Upper lobe of left lung (tissue), 6 donors: ENCODE measurements around the gene CMPK2. TPM values are rescaled to one million over a fixed set of nuclear protein-coding genes. Genes with fewer than 3 reads are reported as not detected.

Experiments used
- ATAC-seq, 2 donors: fragments of 200-7000 bp; cut with Tn5 transposase; one replicate each; pipeline ENCODE4 v1.9.1; 2022; ENCODE audit warnings: mild to moderate bottlenecking in 2 of 2, moderate library complexity in 2 of 2; ENCODE audit not compliant: low FRiP score in 2 of 2
- DNase-seq, 2 donors: peaks; one replicate each; pipeline ENCODE4 v3.0.0-alpha.2; 2019 to 2020
- H3K27ac ChIP-seq, 4 donors: fragments of 200-600 bp; sonication (generic); one replicate each; pipeline ENCODE4 v1.5.1; 2016 to 2019
- H3K27me3 ChIP-seq, 4 donors: fragments of 200-600 bp; sonication (generic); one replicate each; pipeline ENCODE4 v1.5.1; 2017 to 2019
- H3K36me3 ChIP-seq, 4 donors: fragments of 200-600 bp; sonication (generic); one replicate each; pipeline ENCODE4 v1.5.1; 2016 to 2019
- H3K4me1 ChIP-seq, 4 donors: fragments of 200-600 bp; sonication (generic); one replicate each; pipeline ENCODE4 v1.5.1; 2018 to 2019
- H3K4me3 ChIP-seq, 4 donors: fragments of 200-600 bp; sonication (generic); one replicate each; pipeline ENCODE4 v1.5.1; 2017 to 2019; ENCODE audit warnings: mild to moderate bottlenecking in 2 of 4, moderate library complexity in 1 of 4
- H3K9me3 ChIP-seq, 4 donors: fragments of 200-600 bp; sonication (generic); one replicate each; pipeline ENCODE4 v1.5.1; 2018 to 2019
- CTCF ChIP-seq, 6 experiments: fragments of 450-650 bp in 4 of 6; fragments of 200-600 bp in 2 of 6; sonication (generic) in 2 of 6; IDR thresholded peaks; one replicate each; pipeline ENCODE4 v1.5.1; 2016 to 2019; ENCODE audit warnings: antibody characterized with exemption in 6 of 6
- EP300 ChIP-seq, 4 donors: sonication (generic); formaldehyde crosslinking; IDR thresholded peaks; one replicate each; pipeline ENCODE4 v1.5.1; 2017; ENCODE audit warnings: antibody characterized with exemption in 4 of 4, control low read depth in 2 of 4
- POLR2A ChIP-seq, 4 donors: fragments of 450-650 bp; IDR thresholded peaks; one replicate each; pipeline ENCODE4 v1.5.1; 2016 to 2017; ENCODE audit warnings: antibody characterized with exemption in 4 of 4, mild to moderate bottlenecking in 2 of 4
- POLR2AphosphoS5 ChIP-seq, 2 donors: sonication (generic); formaldehyde crosslinking; IDR thresholded peaks; one replicate each; pipeline ENCODE4 v1.5.1; 2017; ENCODE audit warnings: antibody characterized with exemption in 2 of 2
- WGBS, 2 donors: methylation state at CpG; one replicate each; pipeline ENCODE4 v1.1.5; 2017 to 2018; 5-methylcytosine and 5-hydroxymethylcytosine counted together
- total RNA-seq, 6 donors: library from RNA; depleted of rRNA in 4 of 6; stranded (reverse); fragments of >200 nt in 4 of 6; gene quantifications; one replicate each; pipeline versions ENCODE4 v1.1.0 to v1.2.1, GENCODE V29; 2016 to 2021
- donor health status: DM: no; HTN: no; CAD: no; lungs with moderate emphysema.
- donor health status: DM: no; HTN: yes; CAD: no; lungs with severe emphysema.

CMPK2 gene
- total RNA-seq, 6 donors from 2014 or later: 18.0 to 37.2 (median 20.7) TPM

GRCh38 chr2:6888724-6889123 lies 23.0 kb upstream of the CMPK2 start:
- no peaks in the 10 kb centered on the region for H3K9me3 ChIP-seq
- H3K36me3 ChIP-seq: peaks cover 0 to 6% (median under 1%) of the 10 kb centered on the region in 4 donors
- DNase-seq: no peak
- no peak overlapping the region for H3K27ac ChIP-seq
- TF ChIP-seq CTCF (IDR thresholded peaks at IDR 0.05) (no peak), POLR2AphosphoS5 (IDR thresholded peaks at IDR 0.05) (no peak), POLR2A (IDR thresholded peaks at IDR 0.05) (no peak), EP300 (IDR thresholded peaks at IDR 0.05) (no peak)
- no peak for ATAC-seq
- WGBS, 2 donors: 92 to 95% methylated on average over 4 of the region's 4 CpGs
- H3K4me3 ChIP-seq: no peak overlapping the region
- no peaks in the 10 kb centered on the region for H3K4me1 ChIP-seq
- H3K27me3 ChIP-seq: no peaks in the 10 kb centered on the region

- Histone ChIP-seq H3K36me3 (peaks cover 0 to 4% (median 0%) of the 10 kb centered on the region in 4 donors), H3K4me3 (no peak overlapping the region), H3K27me3 (no peaks in the 10 kb centered on the region), H3K27ac (no peak overlapping the region), H3K4me1 (peaks cover 0 to 2% (median 0%) of the 10 kb centered on the region in 4 donors), H3K9me3 (no peaks in the 10 kb centered on the region)
- ATAC-seq (no peak), DNase-seq (no peak)
- 68 to 70% methylated on average over 3 of the region's 3 CpGs for WGBS, 2 donors
- no peak for TF ChIP-seq EP300 (IDR thresholded peaks at IDR 0.05)
- TF ChIP-seq CTCF (IDR thresholded peaks at IDR 0.05): no peak
Observed at GRCh38 chr2:6887751-6888192, 22.1 kb upstream of the CMPK2 start.

GRCh38 chr2:6885968-6886367 lies 20.3 kb upstream of the CMPK2 start:
- ATAC-seq (no peak), DNase-seq (no peak)
- TF ChIP-seq EP300 (IDR thresholded peaks at IDR 0.05) (no peak), CTCF (IDR thresholded peaks at IDR 0.05) (no peak), POLR2A (IDR thresholded peaks at IDR 0.05) (no peak), POLR2AphosphoS5 (IDR thresholded peaks at IDR 0.05) (no peak)
- H3K4me3 ChIP-seq: no peak overlapping the region
- peaks cover 0 to 8% (median 3%) of the 10 kb centered on the region in 4 donors for H3K4me1 ChIP-seq
- no peaks in the 10 kb centered on the region for H3K9me3 ChIP-seq
- no peaks in the 10 kb centered on the region for H3K27me3 ChIP-seq
- peaks cover 0 to 4% (median 0%) of the 10 kb centered on the region in 4 donors for H3K36me3 ChIP-seq
- H3K27ac ChIP-seq: no peak overlapping the region
- 78 to 80% methylated on average over 3 of the region's 3 CpGs for WGBS, 2 donors

GRCh38 chr2:6885551-6885950 lies 19.8 kb upstream of the CMPK2 start:
- no peaks in the 10 kb centered on the region for H3K27me3 ChIP-seq
- peaks cover 0 to 8% (median 4%) of the 10 kb centered on the region in 4 donors for H3K4me1 ChIP-seq
- no peak for ATAC-seq
- 86 to 88% methylated on average over 2 of the region's 2 CpGs for WGBS, 2 donors
- no peaks in the 10 kb centered on the region for H3K9me3 ChIP-seq
- TF ChIP-seq POLR2AphosphoS5 (IDR thresholded peaks at IDR 0.05) (no peak), CTCF (IDR thresholded peaks at IDR 0.05) (no peak), POLR2A (IDR thresholded peaks at IDR 0.05) (no peak), EP300 (IDR thresholded peaks at IDR 0.05) (no peak)
- DNase-seq: no peak
- no peak overlapping the region for H3K4me3 ChIP-seq
- H3K36me3 ChIP-seq: peaks cover 0 to 4% (median 0%) of the 10 kb centered on the region in 4 donors
- no peak overlapping the region for H3K27ac ChIP-seq

GRCh38 chr2:6883448-6884122 lies 17.9 kb upstream of the CMPK2 start:
- TF ChIP-seq CTCF (IDR thresholded peaks at IDR 0.05) (no peak), POLR2A (IDR thresholded peaks at IDR 0.05) (no peak), POLR2AphosphoS5 (IDR thresholded peaks at IDR 0.05) (no peak), EP300 (IDR thresholded peaks at IDR 0.05) (no peak)
- no peak for ATAC-seq
- H3K9me3 ChIP-seq: no peaks in the 10 kb centered on the region
- H3K27me3 ChIP-seq: no peaks in the 10 kb centered on the region
- DNase-seq: no peak
- H3K27ac ChIP-seq: no peak overlapping the region
- H3K4me3 ChIP-seq: no peak overlapping the region
- peaks cover 4 to 18% (median 11%) of the 10 kb centered on the region in 4 donors for H3K4me1 ChIP-seq
- no peaks in the 10 kb centered on the region for H3K36me3 ChIP-seq
- WGBS, 2 donors: 73 to 77% methylated on average over 7 of the region's 7 CpGs
